Stomach (tissue), 9 donors: Measurements from ENCODE around the gene GULP1. TPM values are rescaled to one million over a fixed set of nuclear protein-coding genes. Genes with fewer than 3 reads are reported as not detected.
A peak's percentile ranks its signal among the peaks of the same experiment; 100 is the strongest.

ENCODE experiments used
- DNase-seq, 2 donors: peaks; one replicate each; pipeline versions ENCODE4 v3.0.0 to v3.0.0-alpha.2; 2013 to 2019
- H3K27ac ChIP-seq, 5 donors: fragments of 200-600 bp in 4 of 5; sonication (generic) in 4 of 5; one replicate each; pipeline ENCODE4 v1.5.1; 2013 to 2019; ENCODE audit warnings: mild to moderate bottlenecking in 1 of 5, moderate library complexity in 1 of 5
- H3K27me3 ChIP-seq, 3 donors: fragments of 200-600 bp; sonication (generic); one replicate each; pipeline ENCODE4 v1.5.1; 2017 to 2019; ENCODE audit warnings: mixed run types in 1 of 3
- H3K36me3 ChIP-seq, 4 donors: fragments of 200-600 bp; sonication (generic); 1 replicate in 3 of 4; 2 replicates in 1 of 4; pipeline ENCODE4 v1.5.1; 2016 to 2019
- H3K4me1 ChIP-seq, 4 donors: fragments of 200-600 bp; sonication (generic); one replicate each; pipeline ENCODE4 v1.5.1; 2016 to 2019
- H3K4me3 ChIP-seq, 4 donors: fragments of 200-600 bp; sonication (generic) in 3 of 4; one replicate each; pipeline ENCODE4 v1.5.1; 2016 to 2019; ENCODE audit warnings: mild to moderate bottlenecking in 1 of 4
- H3K9me3 ChIP-seq, 4 donors: fragments of 200-600 bp; sonication (generic); one replicate each; pipeline ENCODE4 v1.5.1; 2016 to 2019
- CTCF ChIP-seq, 7 experiments: fragments of 450-650 bp in 4 of 7; fragments of 200-600 bp in 3 of 7; sonication (generic) in 3 of 7; IDR thresholded peaks; one replicate each; pipeline ENCODE4 v1.5.1; 2016 to 2019; ENCODE audit warnings: antibody characterized with exemption in 7 of 7, control low read depth in 2 of 7, mild to moderate bottlenecking in 1 of 7
- EP300 ChIP-seq: sonication (generic); formaldehyde crosslinking; IDR thresholded peaks from one replicate; pipeline ENCODE4 v1.6.1; 2017; ENCODE audit warnings: antibody characterized with exemption
- POLR2A ChIP-seq, 4 donors: fragments of 450-650 bp; IDR thresholded peaks; one replicate each; pipeline ENCODE4 v1.6.1; 2016; ENCODE audit warnings: antibody characterized with exemption in 4 of 4, control low read depth in 2 of 4, mild to moderate bottlenecking in 1 of 4, moderate library complexity in 1 of 4
- POLR2AphosphoS5 ChIP-seq, 3 donors: sonication (generic); formaldehyde crosslinking; IDR thresholded peaks; one replicate each; pipeline ENCODE4 v1.6.1; 2016; ENCODE audit warnings: antibody characterized with exemption in 3 of 3
- WGBS, 5 donors: extraction: QIAGEN DNeasy Blood & Tissue Kit in 3 of 5; methylation state at CpG; one replicate each; pipeline versions ENCODE4 v1.1.5 to v1.1.7; 2013 to 2018; 5-methylcytosine and 5-hydroxymethylcytosine counted together
- intact Hi-C: fragments of 100-400 bp; cut with DNase I; formaldehyde crosslinking; loops from one replicate; pipeline ENCODE4 v1.15.1; 2023; ENCODE audit warnings: low total_unique reads
- polyA plus RNA-seq, 3 donors: library from polyadenylated mRNA; stranded (reverse); fragments of 200-250 nt; gene quantifications; one replicate each; pipeline ENCODE4 v1.2.3, GENCODE V29; 2013
- total RNA-seq, 5 donors: library from RNA; depleted of rRNA; stranded (reverse); fragments of >200 nt; gene quantifications; one replicate each; pipeline versions ENCODE4 v1.1.0 to v1.2.3, GENCODE V29; 2014 to 2016
- donor health status: healthy with polysubstance abuse.
- donor health status: Bipolar disorder and iron deficiency.
- donor health status: healthy.

Gene GULP1
- total and polyA plus RNA-seq, 8 donors = 4.9 to 179 (median 32.8) TPM

- WGBS, 5 donors = 17 to 29% (median 20%) methylated on average over 5 of the region's 5 CpGs
- no peaks in the 10 kb centered on the region for H3K9me3 ChIP-seq
- no peak for TF ChIP-seq POLR2AphosphoS5 (IDR thresholded peaks at IDR 0.05)
- no peak for TF ChIP-seq POLR2A (IDR thresholded peaks at IDR 0.05)
- no peak for TF ChIP-seq CTCF (IDR thresholded peaks at IDR 0.05)
- no peak for TF ChIP-seq EP300
- intact Hi-C loops = no loop called here
- peaks cover 0 to 52% (median 32%) of the 10 kb centered on the region in 4 donors for H3K4me1 ChIP-seq
- H3K27ac ChIP-seq = peak overlapping the region; percentile 64 to 82 (median 77)
- H3K36me3 ChIP-seq = no peaks in the 10 kb centered on the region
- no peaks in the 10 kb centered on the region for H3K27me3 ChIP-seq
- DNase-seq = peak; percentile 26 to 72
- peak overlapping the region; percentile 9 to 25 (median 18) for H3K4me3 ChIP-seq
Observed at GRCh38 chr2:188333751-188334524, 42.3 kb downstream of the GULP1 start.

GRCh38 chr2:188338463-188338862, 46.8 kb downstream of the GULP1 start:
- no peak overlapping the region for H3K27ac ChIP-seq
- H3K36me3 ChIP-seq = no peaks in the 10 kb centered on the region
- peaks cover 0 to 22% (median 13%) of the 10 kb centered on the region in 4 donors for H3K4me1 ChIP-seq
- intact Hi-C loops = no loop called here
- H3K4me3 ChIP-seq = no peak overlapping the region
- WGBS, 5 donors = 91 to 96% (median 95%) methylated on average over 3 of the region's 3 CpGs
- H3K27me3 ChIP-seq = no peaks in the 10 kb centered on the region
- no peaks in the 10 kb centered on the region for H3K9me3 ChIP-seq
- TF ChIP-seq CTCF (IDR thresholded peaks at IDR 0.05) (no peak), EP300 (no peak), POLR2AphosphoS5 (IDR thresholded peaks at IDR 0.05) (no peak), POLR2A (IDR thresholded peaks at IDR 0.05) (no peak)
- no peak for DNase-seq

DNA sequence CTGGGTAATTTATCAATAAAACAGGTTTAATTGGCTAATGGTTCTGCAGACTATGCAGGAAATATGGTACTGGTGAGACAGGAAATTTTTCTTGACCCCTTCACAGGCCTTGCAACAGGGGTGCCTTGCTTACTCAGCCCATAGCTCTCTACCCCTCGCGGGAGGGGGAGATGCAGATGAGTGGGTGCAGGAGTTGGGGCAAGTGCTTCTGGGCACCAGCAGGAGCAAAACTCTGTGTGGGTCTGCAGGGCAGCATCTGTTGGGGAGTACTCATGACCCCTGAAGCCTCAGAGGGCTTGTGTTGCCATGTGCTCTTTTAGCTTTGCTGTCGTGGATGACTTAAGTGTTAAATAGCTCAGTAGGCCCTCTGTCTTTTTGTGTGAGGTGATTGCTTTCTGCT, 48.6 kb downstream of the GULP1 start:
- TF ChIP-seq CTCF (IDR thresholded peaks at IDR 0.05) (no peak), POLR2AphosphoS5 (IDR thresholded peaks at IDR 0.05) (no peak), EP300 (no peak), POLR2A (IDR thresholded peaks at IDR 0.05) (no peak)
- Histone ChIP-seq H3K36me3 (no peaks in the 10 kb centered on the region), H3K27me3 (no peaks in the 10 kb centered on the region), H3K4me3 (no peak overlapping the region), H3K4me1 (peaks cover 0 to 10% (median 4%) of the 10 kb centered on the region in 4 donors), H3K27ac (no peak overlapping the region), H3K9me3 (no peaks in the 10 kb centered on the region)
- intact Hi-C loops = no loop called here
- 77 to 96% (median 92%) methylated on average over 3 of the region's 3 CpGs for WGBS, 5 donors
- DNase-seq = no peak

- no peak overlapping the region for H3K27ac ChIP-seq
- no peaks in the 10 kb centered on the region for H3K27me3 ChIP-seq
- no peak for DNase-seq
- H3K36me3 ChIP-seq = no peaks in the 10 kb centered on the region
- intact Hi-C loops = no loop called here
- no peak for TF ChIP-seq CTCF (IDR thresholded peaks at IDR 0.05)
- TF ChIP-seq POLR2AphosphoS5 (IDR thresholded peaks at IDR 0.05) = no peak
- no peak for TF ChIP-seq POLR2A (IDR thresholded peaks at IDR 0.05)
- no peak for TF ChIP-seq EP300
- no peaks in the 10 kb centered on the region for H3K9me3 ChIP-seq
- no peak overlapping the region for H3K4me3 ChIP-seq
- peaks cover 0 to 18% (median 8%) of the 10 kb centered on the region in 4 donors for H3K4me1 ChIP-seq
- whole genome bisulfite sequencing, 5 donors = 68 to 84% (median 80%) methylated on average over 3 of the region's 3 CpGs
Observed at GRCh38 chr2:188345020-188345419, 53.3 kb downstream of the GULP1 start.
